HG03521 (cell line): ENCODE measurements around the gene XAB2.
A peak's percentile ranks its signal among the peaks of the same experiment; 100 is the strongest.

ENCODE experiments used
- ATAC-seq: cut with Tn5 transposase; IDR thresholded peaks from one replicate; pipeline ENCODE4 v1.9.1; 2021; ENCODE audit warnings: mild to moderate bottlenecking, moderate library complexity; ENCODE audit not compliant: unreplicated experiment

XAB2 gene

DNA sequence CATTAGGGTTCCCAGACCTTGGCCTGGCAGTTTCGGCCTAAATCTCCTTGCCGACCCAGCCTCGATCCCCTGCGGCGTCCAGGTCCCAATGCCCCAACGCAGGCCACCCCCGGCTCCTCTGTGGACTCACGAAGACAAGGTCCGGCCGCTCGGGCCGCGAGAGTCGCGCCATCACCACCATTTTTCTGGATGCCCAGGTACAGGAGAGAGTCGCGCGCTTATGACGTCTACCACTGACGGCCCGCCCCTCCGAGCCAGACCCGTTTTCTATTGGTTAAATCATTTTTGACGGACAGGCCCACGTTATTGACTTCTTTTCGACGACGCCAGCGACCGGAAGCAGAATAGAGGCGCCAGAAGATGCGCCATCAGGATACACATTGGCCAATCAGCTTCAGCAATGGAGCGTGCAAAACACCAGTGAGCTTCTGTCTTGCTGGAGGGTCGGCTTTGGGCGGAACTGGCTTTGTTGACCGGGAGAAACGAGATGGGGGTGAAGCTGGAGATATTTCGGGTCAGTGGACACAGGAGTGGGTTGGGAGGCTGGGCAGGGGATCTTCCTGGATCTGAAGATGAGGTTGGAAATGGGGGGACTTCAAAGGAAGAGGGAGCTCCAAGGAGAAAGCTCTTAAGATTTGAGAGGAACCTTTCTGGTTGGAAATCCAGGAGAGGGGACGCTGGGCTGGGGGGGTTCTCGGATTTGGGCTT lies at the start of gene XAB2, which contains the start of gene PET100:
TSS of gene XAB2 (minus strand) at position 199 of the 708 bp plus-strand sequence. CDS start at position 181, 18 bp downstream.
TSS of gene PET100 (plus strand) at position 447 of the 708 bp plus-strand sequence. CDS start at position 488, 41 bp downstream.
- ATAC-seq: peak; percentile 94

DNA sequence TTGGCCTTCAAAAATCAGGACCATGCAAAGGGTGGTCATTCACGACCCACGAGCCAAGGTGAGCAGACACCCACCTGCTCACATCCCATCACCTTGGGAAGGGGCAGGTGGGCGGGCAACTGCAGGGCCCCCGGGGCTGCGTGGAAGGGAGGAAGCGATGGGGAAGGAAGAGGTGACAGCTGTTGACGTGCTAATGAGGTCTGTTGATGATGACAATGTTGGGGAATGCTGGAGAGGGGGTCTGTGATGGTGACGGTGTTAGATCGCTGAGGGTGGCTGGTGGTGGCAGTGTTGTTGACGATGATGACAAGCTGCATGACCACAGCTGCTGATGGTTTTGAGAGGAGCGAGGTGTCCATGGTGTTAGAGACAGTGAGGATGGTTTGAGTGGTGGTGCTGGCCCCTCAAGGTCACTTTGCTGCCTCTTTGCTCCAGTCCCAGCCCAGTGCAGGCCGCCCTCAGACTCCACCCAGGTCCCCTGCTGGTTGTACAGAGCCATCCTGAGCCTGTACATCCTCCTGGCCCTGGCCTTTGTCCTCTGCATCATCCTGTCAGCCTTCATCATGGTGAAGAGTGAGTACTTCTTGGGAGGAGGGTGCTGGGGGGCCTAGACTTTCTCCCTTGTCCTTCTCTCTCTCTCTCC lies 48.4 kb upstream of the XAB2 start:
- no peak for ATAC-seq

DNA sequence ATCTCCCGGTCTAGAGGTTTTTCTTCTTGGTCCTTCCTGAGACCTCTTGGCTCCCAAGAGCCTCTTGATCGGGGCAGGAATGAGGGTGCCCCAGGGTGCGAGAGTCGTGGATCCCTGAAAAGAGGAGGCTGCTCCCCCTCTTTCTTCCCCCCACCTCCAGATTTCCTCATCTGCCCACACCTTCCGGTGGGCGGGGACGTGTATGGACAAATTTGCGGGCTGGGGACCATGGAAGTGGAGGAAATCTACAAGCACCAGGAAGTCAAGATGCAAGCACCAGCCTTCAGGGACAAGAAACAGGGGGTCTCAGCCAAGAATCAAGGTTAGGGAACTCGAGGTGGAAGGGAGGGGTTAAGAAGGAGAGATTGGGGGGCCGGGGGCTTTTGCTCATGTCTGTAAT lies 47.5 kb upstream of the XAB2 start, which contains the start of gene MCEMP1:
TSS of gene MCEMP1 (plus strand) at position 237 of the 400 bp plus-strand sequence. CDS start at position 268, 31 bp downstream.
- no peak for ATAC-seq

DNA sequence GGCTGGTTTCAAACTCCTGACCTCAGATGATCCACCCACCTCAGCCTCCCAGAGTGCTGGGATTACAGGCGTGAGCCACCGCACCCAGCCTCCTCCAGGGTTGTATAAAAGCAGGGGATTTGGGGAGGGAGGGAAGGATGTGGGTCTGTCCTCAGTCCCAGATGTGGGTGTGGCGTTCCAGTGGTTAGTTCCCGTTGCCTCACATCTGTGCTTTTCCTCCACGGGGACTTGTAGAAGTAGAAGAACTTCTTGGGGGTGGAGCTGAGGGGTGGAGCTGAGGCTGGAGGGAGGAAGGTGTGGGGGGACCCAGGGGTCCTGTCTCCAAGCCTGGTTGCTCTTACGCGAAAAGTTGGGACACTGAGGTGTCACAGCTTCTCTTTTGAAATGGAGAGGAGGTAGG lies 47.0 kb upstream of the XAB2 start:
- ATAC-seq: no peak

DNA sequence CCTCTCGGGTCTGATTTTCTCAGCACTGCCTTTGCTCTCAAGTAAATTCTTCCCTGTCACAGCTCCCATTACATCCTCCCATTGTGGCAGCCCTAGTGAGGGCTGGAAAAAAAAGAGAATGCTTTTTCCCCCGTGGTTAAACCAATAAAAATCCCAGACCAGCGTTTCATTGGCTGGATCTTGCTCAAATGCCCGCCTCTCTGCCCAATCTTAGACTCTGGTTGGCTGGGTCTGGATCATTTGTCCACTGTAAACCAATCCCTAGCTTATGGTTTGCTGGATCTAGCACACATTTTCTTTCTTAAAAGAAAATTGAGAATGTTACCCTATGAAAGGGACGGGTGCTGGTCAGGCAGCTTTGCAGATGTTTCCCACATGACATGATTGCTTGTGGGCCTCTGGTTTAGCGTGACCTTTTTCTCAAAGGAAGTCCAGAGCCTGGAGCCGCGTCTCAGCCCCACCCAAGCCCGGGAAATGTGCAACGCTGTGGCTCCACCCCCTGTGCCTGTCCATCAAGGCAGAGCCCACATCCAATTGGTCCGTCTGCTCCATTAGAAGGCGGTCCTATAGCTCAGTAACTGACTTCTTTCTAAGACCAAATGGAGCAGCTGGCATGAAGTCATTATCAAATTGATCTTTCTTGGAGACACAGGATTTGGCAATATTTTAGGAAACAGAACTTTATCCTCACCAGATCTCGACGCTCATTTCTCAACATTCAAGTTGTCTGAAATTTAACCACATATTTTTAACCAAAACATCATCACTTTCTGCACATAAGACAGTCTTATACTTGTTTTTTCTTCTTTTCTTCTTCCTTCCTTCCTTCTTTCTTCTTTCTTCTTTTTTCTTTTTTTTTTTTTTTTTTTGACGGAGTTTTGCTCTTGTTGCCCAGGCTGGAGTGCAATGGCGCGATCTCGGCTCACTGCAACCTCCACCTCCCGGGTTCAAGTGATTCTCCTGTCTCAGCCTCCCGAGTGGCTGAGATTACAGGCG lies 45.0 kb upstream of the XAB2 start:
- no peak for ATAC-seq

DNA sequence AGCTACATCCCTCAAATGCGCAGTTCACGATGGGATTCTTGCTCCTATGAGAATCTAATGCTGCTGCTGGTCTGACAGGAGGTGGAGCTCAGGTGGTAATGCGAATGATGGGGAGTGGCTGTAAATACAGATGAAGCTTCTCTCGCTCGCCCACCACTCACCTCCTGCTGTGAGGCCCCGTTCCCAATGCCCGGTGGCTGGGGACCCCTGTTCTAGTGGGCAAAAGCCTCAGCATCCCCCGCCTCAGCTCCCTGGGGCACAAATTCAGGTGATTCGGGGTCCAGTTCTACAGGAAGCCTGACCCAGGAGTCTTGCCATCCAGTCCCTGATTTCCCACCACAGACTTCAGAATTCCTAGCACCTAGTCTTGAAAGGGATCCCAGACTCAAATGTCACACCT lies 43.2 kb upstream of the XAB2 start:
- no peak for ATAC-seq

DNA sequence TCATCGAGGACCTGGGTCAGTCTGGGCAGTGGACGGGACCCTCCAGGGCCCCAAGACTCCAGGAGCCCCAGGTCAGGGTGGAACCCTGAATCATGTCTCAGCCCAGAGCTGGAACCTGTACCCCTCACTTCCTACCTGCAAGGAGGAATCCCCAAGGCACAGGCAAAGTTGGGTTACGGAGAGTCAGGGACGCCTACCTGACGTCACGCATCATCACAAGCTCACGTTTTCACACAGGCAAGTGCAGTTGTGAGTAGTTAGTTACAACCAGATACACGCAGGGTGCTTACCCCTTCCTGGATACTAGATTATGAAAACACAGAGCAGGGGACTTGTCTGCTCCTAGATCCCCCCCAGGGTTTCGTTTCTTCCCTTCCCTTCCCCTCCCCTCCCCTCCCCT lies 41.4 kb upstream of the XAB2 start:
- ATAC-seq: no peak

DNA sequence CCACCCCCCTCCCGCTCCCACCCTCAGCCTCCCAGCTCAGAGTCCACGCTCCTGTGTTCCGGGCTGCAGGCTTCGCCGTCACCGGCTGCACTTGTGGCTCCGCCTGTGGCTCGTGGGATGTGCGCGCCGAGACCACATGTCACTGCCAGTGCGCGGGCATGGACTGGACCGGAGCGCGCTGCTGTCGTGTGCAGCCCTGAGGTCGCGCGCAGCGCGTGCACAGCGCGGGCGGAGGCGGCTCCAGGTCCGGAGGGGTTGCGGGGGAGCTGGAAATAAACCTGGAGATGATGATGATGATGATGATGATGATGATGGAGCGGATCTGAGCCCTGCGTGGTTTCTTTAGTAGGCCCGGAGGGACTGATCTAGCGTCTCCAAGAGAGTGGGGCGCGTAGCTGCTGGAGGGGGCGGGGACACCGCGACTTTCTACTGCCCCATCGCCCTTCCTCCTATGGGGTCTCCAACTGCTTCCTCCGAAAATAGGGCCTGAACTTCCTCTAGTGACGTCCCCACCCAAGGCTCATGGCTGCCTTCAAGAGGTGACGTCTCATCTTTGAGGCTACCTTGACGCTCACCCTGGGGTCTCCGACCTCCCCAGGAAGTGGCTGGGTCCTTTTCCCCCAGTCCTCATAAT lies 40.9 kb upstream of the XAB2 start:
- no peak for ATAC-seq

DNA sequence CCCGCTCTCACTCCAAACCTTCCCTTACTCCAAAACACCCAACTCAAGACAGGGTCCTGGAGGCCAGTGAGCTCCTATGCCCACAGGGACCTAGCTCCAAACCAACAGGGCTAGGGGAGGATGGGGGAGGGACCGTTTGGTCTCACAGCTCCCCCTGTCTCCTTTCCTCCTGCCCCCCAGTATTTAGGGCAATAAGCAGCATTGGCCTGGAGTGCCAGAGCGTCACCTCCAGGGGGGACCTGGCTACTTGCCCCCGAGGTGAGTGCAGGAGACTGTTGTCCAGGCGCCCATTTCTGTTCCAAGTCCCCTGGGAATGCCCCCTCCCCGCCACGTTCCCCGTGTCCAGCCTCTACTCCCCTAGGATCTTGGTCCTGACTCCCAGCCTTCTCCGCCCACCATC lies 40.3 kb upstream of the XAB2 start:
- ATAC-seq: no peak

DNA sequence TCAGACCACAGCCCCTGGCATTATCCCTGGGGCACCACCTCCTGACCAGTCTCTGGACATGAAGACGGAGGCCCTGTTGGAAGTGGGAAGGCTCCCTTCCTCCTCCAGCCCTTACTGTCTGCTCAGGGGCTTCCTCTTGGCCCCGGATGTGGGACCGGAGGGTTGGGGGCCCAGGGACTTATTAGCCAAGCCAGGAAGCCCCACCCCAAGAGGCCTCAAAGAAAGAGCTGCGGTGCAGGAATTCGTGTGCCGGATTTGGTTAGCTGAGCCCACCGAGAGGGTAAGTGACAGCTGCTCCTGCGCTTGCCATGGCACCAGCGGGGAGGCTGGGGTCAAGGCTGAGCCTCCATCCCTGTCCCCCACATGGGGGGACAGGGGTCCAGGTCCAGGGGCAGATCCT lies 39.5 kb upstream of the XAB2 start, which contains the start of gene RETN:
TSS of gene RETN (plus strand) at position 208 of the 400 bp plus-strand sequence. CDS start 278 bp downstream, outside the sequence.
- ATAC-seq: no peak

DNA sequence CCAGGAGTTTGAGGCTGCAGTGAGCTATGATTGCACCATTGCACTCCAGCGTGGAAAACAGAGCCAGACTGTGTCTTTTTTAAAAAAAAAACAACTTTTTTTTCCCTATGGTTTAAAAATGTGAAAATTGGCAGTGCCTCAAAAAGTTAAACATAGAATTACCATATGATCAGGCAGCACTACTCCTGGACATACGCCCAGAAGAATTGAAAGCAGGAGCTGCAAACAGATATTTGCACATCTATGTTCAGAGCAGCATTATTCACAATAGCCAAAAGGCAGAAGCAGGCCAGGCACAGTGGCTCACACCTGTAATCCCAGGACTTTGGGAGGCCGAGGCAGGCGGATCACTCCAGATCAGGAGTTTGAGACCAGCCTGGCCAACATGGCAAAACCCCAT lies 35.7 kb upstream of the XAB2 start:
- no peak for ATAC-seq

DNA sequence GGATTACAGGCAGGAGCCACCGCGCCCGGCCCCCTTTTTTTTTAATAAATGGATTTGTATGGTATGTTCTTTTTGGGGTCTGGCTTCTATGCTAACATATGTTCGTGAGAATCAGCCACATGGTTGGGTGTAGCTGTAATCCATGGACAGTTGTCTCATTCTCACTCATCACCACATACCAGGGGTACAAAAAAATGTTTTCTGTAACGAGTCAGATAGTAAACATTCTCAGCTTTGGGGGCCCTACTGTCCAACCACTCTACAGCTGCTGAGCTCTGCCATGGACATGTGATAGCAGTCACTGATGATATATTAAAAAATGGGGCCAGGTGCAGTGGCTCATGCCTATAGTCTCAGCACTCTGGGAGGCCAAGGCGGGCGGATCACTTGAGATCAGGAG lies 34.4 kb upstream of the XAB2 start:
- no peak for ATAC-seq

DNA sequence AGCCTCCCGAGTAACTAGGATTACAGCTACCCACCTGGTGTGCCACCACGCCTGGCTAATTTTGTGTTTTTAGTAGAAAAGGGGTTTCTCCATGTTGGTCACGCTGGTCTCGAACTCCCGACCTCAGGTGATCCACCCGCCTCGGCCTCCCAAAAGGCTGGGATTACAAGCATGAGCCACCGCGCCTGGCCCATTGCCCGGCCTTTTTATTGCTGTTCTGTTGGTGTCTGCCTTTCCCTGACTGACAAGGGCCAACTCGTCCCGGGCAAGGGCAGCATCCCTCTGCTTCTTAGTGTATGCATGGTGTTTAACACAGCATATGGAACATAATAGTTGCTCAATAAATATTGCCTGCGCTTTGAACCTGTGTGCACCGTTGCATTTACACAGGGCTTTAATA lies 33.3 kb upstream of the XAB2 start:
- ATAC-seq: no peak

DNA sequence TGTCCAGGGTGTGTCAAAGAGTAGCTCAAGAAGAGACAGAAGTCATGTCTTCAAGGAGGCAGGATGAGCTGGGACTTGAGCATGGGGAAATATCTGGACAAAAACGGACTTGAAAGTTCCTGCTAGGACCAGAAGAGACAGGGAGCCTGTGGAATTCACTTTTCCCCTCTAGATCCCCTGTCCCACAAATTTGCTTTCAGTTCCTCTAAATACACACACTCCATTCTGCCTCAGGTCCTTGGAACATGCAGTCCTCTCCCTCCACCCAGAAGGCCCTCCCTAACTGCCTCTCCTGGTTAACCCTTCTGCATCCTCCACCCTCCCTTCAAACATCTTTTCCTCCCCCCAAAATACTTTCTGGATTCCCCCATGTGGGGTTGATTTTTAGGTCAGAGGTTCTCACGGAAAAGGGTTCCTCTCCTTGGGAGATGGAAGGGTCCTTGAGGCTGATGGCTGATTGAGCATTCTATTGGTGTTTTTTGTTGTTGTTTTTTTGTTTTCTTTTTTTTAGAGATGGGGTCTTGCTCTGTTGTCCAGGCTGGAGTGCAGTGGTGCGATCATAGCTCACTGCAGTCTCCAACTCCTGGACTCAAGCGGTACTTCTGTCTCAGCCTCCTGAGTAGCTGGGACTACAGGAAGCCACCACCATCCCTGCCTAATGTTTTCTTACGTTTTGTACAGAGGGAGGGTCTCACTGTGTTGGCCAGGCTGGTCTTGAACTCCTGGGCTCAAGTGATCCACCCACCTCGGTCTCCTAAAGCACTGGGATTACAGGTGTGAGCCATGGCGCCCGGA lies 32.6 kb upstream of the XAB2 start:
- no peak for ATAC-seq

DNA sequence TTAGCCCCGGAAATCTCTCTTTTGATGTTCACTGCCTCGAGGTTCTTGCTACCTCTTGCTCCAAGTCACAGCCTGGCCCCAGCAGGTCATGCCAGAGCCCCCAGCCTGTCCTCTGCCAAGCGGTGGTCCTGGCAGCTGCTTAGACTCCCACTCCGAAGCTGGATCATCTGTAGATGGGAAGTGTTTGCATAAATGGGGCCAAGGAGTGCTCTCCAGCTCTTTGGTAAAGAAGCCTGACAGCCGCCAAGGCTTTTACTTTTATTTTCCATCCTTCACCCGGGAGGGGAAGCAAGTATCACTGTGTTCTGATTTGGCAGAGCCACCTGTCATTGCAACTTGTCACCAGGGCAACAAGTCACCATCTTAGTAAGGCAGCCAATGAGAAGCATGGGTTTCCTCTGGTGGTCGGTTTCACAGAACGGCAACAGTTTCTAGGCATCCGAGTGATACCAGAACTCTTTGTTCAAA lies 28.9 kb upstream of the XAB2 start:
- peak; percentile 73 for ATAC-seq

DNA sequence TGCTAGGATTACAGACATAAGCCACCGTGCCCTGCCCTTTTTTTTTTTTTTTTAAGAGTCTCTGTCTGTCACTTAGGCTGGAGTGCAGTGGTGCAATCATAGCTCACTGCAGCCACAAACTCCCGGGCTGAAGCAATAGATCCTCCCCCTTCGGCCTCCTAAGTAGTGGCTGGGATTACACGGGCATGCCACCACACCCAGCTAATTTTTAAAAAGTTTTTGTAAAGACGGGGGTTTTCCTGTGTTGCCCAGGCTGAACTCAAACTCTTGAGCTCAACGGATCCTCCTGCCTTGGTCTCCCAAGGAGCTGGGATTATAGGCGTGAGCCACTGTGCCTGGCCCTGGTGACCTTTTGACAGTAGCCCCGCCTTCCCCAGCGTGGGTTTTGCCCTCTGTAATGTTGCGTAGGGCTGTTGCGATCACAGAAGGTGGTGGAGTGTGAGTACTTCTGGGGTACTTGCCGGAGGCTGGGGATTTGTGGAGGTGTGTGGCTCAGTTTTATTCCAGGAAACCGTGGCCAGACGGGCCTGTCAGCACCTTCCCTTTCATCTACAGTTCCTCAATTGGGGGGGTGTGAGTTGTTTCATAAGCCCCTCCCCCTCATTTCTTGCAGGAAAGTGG lies 27.9 kb upstream of the XAB2 start:
- ATAC-seq: no peak

DNA sequence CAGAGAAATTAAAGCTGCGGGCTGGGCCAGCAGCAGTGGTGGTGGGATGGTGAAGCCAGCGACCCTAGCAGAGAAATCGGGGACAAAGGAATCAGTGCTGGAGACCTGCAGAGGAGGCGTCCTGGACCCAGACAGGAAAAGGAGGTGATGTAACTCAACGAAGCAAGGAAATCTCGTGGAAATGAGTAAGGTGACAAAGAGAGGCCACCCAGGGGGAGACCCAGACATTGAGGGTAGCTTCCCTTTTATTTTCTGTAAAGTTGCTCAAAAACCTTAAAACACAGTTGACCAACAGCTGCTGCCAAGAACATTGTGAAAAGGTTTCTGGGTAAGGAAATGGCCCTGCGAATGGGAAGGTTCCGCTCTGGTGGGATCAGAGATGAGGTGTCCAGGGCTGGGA lies 26.2 kb upstream of the XAB2 start:
- no peak for ATAC-seq

DNA sequence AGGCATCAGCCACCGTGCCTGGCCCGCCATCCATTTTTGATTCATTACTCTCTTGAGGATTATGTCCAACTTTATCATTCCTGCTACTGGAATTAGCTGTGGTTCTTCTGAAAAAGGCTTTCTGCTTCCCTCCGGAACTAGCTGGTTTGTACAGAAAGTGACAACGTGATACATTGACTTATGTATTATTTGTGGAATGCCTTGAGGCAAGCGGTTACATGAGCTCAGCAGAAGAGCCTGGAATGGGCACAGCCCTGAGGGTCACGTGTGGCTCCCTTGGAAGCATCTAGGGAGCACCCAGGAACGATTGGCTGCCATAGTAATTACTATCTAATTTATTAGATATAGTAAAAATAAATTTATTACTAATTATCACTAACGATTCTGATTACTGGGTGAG lies 25.1 kb upstream of the XAB2 start:
- ATAC-seq: no peak

DNA sequence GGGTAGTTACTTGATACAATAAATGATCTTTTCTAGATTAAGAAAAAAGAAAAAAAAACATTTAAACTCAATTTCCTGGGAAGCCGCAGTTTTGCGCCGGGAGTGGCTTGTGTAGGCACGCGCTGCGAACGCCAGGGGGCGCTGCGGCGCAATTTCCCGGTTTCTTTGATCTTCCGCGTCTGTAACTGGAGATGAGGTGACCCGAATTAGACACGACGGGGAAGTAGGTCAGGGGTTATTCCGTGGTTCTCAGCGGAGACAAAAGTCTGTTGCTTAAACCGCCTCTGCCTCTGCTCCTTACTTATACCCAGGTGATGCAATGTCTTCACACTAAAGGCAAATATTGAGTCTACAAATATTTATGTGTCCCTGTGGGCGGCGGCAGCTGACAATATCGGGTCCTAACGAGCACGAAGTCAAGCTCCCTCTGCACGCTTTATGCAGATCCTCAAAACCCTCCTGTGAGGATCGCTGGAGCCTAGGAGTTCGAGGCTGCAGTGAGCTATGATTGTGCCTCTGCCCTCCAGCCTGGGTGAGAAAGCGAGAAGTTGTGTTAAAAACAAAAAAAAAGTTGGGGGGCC lies 22.8 kb upstream of the XAB2 start:
- ATAC-seq: no peak
